RPMI7951 (cell line): ENCODE results near the gene PCDHA1. TPM values are rescaled to one million over a fixed set of nuclear protein-coding genes. Genes with fewer than 3 reads are reported as not detected.
A peak's percentile ranks its signal among the peaks of the same experiment; 100 is the strongest.
"Not testable (repeated sequence)": the region's sequence is repeated elsewhere in the genome, so short reads cannot be mapped to it uniquely, and the experiment has no call there.

Experiments used
- DNase-seq: peaks from one replicate; pipeline ENCODE4 v3.0.0-alpha.2; 2012; ENCODE audit warnings: low read depth
- total RNA-seq: library from RNA; depleted of rRNA; stranded (reverse); fragments of >200 nt; shearing (Covaris generic); gene quantifications from 2 replicates; pipeline ENCODE4 v1.2.3, GENCODE V29; 2014

The PCDHA1 gene
- total RNA-seq, 1 experiment from 2014 or later: under 0.01 TPM

- DNase-seq: not testable (repeated sequence)
Observed at GRCh38 chr5:140849831-140850634, 64.1 kb downstream of the PCDHA1 start.

GRCh38 chr5:140855772-140856674, 70.1 kb downstream of the PCDHA1 start, which contains the start of gene PCDHA10:
PCDHA10 (plus strand) TSS chr5:140855897; CDS start chr5:140856049, 152 bp downstream.
- DNase-seq: no peak

- no peak for DNase-seq
Observed at GRCh38 chr5:140857177-140857986, 71.4 kb downstream of the PCDHA1 start.

- DNase-seq: no peak
Observed at GRCh38 chr5:140857987-140858240, 72.0 kb downstream of the PCDHA1 start.

- DNase-seq: no peak
Observed at GRCh38 chr5:140862441-140863295, 76.7 kb downstream of the PCDHA1 start.

- peak; percentile 19 for DNase-seq
Observed at GRCh38 chr5:140868721-140869554, 83.0 kb downstream of the PCDHA1 start, which contains the start of gene PCDHA11. PCDHA11 (plus strand) TSS chr5:140868957; CDS start chr5:140869104, 147 bp downstream.

- no peak for DNase-seq
Observed at GRCh38 chr5:140869555-140869886, 83.6 kb downstream of the PCDHA1 start.

- no peak for DNase-seq
Observed at GRCh38 chr5:140870221-140871201, 84.6 kb downstream of the PCDHA1 start.

- DNase-seq: no peak
Observed at GRCh38 chr5:140875085-140876065, 89.4 kb downstream of the PCDHA1 start, which contains the start of gene PCDHA12. PCDHA12 (plus strand) TSS chr5:140875308; CDS start chr5:140875473, 165 bp downstream.

GRCh38 chr5:140876541-140877261, 90.8 kb downstream of the PCDHA1 start:
- DNase-seq: not testable (repeated sequence)

- DNase-seq: no peak
Observed at GRCh38 chr5:140877262-140877581, 91.3 kb downstream of the PCDHA1 start.

GRCh38 chr5:140881889-140882590, 96.1 kb downstream of the PCDHA1 start, which contains the start of gene PCDHA13:
PCDHA13 (plus strand) TSS chr5:140882124; CDS start chr5:140882269, 145 bp downstream.
- peak; percentile 4 for DNase-seq

- DNase-seq: peak; percentile 9
Observed at GRCh38 chr5:140882591-140882899, 96.6 kb downstream of the PCDHA1 start.

GRCh38 chr5:140883373-140883772, 97.4 kb downstream of the PCDHA1 start:
- DNase-seq: no peak

GRCh38 chr5:140883927-140884697, 98.2 kb downstream of the PCDHA1 start:
- DNase-seq: no peak

- no peak for DNase-seq
Observed at GRCh38 chr5:140916325-140916724, 130.4 kb downstream of the PCDHA1 start.
